Activated CD4-positive, alpha-beta T cell treated with anti-CD3 and anti-CD28 coated beads for 4 hours (primary cell): ENCODE measurements around the gene MFAP4.

Source experiments
- DNase-seq, 2 donors: peaks; one replicate each; pipeline ENCODE4 v3.0.0-alpha.2; 2020

Gene MFAP4

DNA sequence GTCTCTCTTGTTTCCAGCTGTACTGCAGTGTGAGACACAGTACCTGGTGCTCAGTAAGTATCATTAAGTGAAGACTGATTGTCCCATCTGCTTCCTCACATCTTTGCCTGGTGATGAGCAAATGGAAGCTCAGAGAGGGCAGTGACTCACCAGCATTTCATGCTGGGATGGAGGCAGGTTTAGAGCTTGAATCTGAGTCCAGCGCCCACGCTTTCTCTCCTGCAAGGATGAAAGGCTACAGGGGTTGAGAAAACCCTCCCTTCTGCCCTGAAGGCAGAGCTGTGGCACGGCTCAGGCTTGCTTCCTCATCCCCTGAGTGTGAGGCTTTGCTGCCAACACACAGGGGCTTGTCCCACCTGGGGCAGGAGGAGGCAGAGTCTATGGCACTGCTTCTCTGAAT lies 22.5 kb upstream of the MFAP4 start:
- peak in 1 of 2 donors; percentile 11 for DNase-seq

DNA sequence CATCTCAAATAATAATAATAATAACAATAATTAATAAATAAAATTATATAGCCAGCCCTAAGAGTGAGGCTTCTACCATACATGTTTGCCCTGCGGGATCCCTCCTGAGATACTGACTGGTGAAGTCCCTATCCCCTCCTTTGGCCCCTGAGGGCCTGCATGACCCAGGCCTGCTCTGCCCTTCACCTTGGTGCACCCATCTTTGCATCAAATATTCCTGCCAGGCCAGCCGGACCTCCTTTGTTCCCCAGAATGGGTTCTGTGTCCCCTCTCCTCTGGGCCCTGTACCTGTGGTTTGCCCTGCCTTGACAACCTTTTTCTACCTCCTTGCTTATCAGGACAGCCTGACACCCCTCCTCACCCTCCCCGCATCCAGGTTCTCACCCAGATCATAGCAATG lies 22.1 kb upstream of the MFAP4 start:
- DNase-seq: no peak

DNA sequence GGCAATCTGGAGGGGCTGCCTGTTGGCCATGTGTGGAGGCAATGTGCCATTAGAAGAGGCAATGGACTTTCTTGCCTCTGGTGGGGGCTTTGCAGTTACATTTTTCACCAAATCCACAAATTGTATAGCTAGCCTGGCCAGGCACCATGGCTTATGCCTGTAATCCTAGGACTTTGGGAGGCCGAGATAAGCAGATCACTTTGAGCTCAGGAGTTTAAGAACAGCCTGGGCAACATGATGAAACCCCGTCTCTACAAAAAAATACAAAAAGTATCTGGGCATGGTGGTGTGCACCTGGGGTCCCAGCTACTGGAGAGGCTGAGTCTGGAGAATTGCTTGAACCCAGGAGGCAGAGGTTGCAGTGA lies 21.3 kb upstream of the MFAP4 start:
- DNase-seq: no peak

DNA sequence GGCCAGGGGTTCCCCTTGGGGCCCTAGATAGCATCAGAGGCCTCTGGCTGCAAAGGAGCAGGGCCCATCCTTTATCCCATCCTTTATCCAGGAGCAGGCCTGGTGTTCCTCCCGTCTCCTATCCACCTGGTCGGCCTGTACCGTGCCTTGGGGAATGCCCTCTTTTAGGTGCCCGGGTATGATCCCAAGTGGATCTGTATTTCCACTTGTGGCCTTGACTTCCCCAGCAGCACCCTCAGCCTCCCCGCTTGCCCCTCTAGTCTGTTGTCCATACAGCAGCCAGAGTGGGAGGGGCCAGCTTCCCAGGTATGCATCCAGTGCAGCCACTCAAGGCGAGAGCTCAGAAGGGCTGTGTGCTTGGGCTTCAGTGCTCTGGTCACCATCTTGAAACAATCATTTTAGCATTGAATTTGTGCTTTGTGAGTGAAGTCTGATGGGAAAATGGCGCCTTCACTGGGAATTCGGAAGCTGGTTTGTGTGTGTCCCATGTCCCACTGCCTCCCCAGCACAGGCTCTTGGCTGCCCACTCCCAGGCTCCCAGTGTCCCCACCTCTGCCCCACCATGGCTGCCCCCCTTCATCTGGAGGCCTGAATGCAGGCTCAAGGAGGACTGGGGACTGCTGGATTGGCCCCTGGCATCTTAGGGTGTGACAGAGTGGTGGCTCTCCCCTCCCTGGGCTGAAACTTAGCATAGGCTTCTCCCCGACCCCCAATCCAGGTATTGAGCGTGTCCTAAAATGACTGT lies 20.8 kb upstream of the MFAP4 start:
- DNase-seq: no peak

DNA sequence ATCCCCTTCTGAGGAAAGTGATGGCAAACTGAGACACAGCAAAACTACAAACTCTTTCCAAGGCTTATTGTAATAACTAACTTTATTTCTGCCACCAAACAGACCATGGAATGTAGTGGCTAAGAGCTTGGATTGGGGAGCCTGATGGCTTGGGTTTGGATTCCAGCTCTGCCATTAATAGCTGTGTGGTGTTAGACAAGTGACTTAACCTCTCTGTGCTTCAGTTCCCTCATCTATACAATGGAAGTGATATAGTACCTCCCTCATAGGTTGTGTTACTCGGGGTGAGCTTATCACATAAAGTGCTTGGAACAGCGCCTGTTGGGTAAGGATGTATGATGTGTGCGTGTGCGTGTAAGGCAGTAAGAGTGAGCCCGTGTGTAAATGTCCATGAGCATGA lies 18.1 kb upstream of the MFAP4 start:
- no peak for DNase-seq

DNA sequence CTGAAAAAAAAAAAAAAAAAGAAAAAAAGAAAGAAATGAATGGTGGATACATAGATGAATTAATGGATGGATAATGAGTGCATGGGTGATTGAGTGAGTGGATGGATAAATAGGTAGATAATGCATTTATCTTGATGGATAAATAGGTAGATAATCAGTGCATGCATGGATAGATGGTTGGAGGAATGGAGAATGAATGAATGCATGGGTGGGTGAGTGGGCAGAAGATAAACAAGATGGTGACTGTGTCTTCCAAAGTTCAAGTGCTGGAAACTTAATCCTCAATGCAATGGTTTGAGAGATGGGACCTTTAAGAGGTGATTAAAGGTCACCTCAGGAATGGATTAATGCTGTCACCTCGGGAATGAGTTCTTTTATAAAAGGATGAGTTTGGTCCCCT lies 17.3 kb upstream of the MFAP4 start:
- DNase-seq: no peak

DNA sequence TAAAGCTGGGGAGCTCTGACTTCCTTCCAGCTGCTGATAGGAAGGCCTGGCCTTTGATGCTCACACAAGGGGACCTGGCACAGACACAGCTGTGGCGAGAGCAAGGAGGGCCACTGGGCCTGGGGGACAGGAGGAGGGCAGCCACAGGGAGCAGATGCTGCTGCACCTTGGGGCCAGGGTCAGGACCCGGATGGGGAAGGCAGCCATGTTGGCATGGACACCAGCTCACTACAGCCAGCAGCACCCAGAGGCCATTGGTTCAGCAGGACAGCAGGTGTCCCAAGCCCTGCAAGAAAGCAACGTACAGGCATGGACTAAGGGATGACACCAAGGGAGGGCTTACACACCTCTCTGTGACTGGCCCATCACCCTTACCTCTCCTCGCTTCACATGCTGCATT lies 16.0 kb upstream of the MFAP4 start:
- DNase-seq: no peak

DNA sequence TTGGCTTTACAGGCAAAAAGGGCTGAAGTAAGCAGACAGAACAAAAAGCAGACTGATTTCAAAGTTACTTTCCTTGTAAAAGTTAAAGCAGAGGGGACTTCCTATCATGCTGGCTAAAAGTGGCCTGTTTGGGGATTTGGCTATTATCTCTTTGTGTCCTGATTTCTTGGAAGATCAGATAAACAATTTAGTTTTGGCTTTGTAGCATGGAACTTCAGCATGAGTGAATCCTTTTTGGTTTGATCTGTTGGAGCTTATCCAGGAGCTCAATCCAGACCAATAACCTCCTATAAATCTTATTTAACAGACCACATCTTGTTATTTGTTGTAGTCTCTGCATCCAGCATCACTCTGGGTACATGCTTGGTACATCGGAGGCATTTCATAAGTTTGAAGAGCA lies 15.2 kb upstream of the MFAP4 start:
- DNase-seq: no peak

DNA sequence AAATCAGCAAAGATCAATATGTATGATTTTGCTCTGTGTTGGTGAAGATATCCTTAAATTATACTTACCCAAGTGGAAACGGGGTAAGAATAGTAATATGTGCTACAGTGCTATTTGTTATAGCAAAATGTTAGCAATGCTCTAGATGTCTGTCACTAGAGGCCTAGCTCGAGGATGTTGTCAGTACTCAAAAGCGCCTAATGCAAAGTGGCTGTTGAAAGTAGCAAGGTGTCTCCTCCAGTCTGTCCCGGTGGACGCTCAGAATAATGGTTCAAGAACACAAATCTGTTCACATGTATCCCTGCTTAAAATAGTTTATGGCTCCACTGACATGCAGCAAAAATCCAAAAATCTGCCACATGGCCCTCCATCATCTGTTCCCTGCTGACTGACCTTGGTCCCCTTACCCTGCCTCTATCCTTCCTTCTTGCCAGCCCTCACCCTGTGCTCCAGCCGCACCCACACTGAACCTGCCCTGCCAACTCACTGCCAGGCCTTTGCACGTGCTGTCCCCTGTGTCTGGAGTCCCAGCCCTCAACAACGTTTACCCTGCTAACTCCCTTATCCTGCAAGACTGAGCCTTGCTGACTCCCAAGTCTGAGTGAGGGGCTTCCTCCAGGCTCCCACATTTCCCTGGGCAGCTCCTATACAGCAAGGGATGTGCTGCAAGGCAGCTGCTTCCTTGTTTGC lies 14.5 kb upstream of the MFAP4 start:
- no peak for DNase-seq

DNA sequence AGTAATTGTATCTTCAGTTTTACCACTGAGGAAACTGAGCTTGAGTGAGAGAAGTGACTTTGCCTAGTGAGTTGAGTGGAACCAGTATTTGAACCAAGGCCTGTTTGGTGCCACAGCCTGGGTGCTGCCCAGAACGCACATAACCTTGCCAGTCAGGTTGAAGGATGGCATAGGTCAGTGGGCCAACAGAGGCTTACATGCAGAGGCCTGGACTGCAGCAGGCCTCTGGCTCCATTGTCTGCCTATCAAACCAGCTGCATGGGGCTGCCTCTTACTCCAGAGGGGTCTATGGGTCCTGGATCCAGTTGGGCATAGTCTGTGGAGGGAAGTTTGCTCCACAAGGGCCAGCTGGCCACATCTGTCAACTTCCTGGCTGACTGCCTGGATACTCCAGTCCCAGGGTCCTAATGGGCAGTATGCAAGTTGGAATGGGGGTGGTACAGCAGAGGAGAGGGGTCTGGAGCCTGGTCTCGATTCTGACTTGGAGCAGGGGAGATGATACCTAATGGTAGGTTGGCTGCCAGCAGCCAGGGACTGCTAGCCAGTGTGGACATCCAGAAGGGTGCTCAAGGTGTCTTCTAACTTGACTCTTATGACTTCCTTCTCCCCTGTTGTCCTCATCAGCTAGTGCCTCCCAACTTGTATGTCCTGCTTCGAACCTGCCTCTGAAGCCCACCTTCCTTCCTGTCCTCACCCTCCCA lies 12.9 kb upstream of the MFAP4 start:
- DNase-seq: no peak

DNA sequence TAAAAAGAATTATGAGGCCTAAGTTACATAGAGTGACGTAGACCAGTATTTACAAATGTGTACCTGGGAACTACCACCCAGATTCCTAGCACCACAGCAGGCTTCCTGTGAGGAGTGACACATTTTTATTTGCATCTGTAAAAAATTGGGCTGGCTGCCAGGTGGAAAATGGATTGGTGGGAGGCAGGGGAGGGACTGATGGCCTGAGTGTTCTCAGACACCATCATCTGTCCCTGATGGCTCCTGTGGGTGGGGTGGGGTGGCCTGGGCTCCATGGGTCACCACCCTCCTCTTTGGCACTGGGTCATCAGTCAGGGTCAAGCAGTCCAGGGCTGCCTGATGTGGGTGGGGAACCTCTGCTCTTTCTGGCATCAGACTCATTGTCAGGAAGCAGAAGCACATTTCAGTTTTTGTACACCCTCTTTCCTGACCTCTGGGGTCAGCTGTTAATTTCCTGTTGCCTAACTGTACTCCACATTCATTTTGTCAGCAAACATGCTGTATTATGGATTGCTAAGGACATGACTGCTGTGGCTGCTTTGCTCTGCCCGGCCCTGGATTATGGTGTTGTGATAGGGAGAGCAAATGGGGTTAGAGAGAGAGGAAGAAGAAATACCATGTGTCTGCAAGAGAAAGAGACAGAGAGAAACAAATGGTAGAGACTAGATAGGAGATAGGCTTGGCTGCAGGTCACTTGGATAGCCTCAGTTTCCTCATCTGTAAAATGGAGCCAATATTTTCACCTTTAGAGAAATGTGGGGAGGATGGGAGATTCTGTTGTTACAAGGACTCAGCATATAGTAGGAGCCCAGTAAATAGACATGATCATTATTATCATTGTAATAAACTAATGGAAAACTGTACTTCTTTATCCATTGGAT lies 11.6 kb upstream of the MFAP4 start:
- no peak for DNase-seq

DNA sequence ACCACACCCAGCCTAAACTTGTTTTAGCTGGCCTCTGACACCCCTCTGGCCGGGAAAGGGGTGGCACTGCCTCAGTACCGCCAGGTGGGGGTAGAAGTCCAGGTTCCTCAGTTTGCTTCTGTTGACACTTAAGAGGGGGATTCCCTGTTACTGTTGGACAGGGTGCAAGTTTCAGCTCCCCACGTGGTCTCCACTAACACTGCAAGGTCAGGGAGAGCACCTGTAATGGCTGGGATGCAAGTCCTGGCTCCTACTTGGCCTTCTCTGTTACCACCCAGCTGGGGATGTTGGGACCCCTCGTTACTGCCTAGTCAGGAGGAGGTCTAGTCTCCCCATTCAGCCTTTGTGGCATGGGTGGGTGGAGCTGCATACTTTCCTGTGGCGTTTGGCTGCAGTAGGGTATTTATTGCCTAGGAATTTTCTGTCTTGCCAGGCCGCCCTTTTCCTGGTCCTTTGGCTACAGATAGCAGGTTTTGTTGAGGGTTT lies 10.6 kb upstream of the MFAP4 start:
- DNase-seq: no peak

DNA sequence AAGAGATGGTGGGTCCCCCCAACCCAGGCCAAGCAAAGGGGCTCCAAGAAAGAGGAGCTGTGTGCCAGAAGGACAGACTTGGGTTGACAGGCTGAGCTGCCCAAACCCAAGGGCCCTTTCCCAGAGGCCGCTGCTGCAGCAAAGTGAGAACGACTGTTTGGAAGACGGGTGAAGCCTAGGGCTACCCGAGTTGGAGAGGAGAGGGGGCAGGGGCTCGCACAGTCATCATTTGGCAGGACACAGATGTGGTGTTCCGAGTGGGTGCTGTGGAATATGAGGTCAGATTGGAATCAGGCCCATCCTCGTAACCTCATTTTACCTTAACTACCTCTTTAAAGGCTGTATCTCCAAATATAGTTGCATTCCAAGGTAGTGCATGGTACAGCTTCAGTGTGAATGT lies 5.3 kb upstream of the MFAP4 start:
- no peak for DNase-seq

DNA sequence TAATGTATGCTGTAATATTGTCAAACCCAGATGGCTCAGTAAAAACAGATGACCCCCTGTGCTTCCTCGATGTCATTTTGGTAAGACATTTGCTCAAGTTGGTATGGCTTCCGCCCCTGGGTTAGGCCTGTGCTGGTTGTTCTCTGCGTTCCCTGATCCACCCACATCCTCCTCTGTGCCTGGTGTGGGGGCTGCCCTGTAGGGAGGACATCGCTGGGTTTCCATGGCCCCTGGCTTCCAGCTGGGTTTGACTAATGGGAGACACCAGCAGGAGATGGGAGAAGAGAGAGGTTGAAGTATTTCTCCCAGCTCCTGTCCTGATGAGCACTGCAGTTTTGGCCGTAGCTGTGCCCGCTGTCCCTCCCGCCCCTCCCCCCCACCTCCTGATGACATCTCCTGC lies 4.4 kb upstream of the MFAP4 start:
- no peak for DNase-seq

DNA sequence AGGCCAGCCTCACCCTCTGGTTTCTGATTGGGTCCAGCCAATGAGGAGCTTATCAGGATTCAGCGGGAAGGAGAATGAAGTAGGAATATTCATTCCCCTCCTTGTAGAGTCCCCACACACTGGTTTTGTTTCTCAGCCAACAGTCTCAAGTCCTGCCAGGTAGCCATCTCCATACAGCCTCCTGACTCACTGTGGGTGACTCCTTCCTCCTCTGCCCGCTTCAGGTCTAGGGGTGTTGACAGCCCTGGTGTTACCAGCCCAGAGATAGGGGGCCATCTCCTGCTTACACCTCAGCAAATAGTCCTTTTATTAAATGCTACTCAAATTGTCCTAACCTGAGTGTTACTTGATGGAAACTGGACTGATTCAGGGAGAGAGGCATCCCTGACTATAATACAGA lies 4.0 kb upstream of the MFAP4 start:
- no peak for DNase-seq

DNA sequence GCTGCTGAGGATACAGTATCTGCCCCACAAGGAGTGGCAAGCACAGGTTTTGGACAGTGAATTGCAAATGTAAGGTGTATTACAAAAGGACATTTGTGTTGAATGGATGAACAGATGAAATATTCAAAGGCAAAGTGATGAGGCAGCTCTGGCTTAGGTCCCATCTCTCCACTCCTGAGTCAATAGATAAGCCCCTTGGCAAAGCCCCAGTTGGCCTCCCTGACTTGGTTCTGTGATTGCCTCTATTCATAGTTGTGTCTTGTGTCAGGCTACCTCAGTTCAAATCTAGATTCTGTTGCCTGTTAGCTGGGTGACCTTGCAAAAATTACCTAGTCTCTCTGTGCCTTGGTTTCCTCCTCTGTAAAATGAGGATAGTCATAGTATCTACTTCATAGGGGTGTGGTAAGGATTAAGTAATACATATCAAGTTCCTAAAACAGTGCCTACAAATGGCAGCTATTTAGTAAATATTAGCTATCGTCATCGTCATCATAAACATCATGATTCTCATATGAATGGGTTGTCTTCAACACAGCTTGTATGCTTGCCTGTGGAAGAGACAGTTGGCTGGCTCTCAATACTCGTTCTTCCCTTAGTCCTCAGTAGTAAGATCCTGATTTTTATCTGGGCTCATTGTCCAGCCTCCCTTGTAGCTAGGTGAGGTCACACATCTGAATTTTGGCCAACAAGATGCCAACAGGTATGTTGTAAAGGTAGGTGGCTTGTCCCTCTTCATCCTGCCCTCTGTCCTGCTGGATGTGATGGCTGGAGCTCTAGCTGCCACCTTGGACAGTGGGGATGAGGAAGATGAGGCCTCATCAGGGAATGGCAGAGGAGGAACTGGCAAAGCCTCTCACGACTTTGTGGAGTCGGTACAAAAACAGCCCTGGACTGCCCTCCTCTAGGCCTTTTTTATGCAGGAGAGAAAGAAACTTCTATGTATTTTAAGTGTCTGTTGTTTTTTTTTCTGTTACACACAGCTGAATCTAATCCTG lies 2.1 kb upstream of the MFAP4 start:
- DNase-seq: no peak

DNA sequence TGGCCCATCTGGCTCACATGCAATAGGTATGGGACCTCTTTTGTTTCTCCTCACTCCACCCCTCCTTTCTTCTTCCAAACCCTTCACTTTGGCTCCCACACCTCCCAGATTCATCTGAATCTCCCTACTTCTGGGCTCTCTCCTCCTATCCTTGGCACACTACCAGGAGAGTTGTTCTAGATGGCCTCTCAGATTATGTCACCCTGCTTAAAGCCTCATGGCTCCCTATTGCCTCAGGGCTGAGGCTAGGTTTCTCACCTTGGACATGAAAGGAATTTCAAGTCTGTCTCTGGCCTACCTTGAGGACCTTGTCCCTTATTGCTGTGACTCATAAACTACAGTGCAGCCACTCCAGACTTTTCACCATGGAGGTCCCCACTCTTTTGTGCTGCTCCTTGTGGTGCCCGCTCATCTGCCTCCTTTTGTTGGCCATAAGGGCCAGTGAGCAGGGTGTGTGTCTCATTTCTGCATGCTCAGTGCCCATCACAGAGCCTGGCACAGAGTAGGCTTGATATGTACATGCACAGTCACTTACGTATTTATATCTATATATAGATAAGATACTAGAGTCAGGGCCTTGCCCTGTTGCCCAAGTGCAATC lies 1.0 kb upstream of the MFAP4 start:
- DNase-seq: no peak

DNA sequence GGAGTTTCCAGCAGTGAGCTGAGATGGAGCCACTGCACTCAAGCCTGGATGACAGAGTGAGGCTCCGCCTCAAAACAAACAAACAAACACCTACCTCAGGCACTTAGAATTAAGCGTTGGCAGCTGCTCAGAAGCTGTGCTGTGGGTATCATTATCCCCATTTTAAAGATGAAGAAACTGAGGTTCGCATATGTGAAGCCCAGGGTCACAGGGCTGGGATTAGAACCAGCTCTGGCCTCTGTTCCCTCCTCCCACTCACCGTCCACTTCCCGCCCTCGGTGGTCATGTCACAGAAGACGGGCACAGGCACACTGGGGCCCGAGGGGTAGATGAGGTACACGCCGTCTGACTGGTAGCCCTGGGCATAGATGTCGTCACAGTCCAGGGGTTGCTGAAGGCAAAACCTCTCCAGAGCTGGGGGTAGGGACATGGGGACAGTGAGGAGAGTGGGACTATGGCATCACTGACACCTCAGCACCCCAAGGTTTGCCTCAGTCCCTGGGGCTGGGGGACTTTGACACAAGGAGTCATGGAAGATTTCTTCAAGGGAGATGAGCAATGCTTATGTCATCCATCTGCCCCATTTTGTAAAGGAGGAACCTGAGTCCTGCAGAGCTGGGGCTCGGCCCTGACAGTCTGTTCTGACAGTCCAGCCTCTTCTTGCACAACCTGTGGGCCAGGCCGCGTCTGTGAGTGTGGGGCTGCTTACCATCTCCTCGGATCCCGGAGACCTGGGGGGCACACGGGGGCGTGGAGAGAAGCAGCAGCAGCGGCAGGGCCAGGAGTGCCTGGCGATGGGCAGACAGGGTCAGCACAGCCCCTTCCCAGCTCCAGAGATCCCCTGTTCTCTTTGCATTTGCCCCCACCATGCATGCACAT lies 700 bp downstream of the MFAP4 start:
- no peak for DNase-seq

DNA sequence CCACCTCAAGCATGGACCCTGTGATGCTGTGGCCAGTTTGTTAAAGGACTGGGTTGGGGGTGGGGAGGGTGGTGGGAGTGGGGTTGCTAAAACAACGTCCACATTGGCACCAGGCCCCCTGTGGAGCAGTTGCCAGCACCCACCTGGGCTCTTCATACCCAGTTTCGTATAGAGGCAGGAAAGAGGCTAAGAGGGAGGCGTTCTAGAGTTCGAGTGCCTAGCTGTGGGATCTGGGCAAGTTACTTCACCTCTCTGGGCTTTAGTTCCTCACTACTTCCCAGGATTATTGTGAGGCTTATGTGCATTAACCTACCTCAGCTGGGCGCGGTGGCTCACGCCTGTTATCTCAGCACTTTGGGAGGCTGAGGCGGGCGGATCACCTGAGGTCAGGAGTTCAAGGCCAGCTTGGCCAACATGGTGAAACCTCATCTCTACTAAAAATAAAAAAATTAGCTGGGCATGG lies 1.4 kb downstream of the MFAP4 start:
- no peak for DNase-seq

DNA sequence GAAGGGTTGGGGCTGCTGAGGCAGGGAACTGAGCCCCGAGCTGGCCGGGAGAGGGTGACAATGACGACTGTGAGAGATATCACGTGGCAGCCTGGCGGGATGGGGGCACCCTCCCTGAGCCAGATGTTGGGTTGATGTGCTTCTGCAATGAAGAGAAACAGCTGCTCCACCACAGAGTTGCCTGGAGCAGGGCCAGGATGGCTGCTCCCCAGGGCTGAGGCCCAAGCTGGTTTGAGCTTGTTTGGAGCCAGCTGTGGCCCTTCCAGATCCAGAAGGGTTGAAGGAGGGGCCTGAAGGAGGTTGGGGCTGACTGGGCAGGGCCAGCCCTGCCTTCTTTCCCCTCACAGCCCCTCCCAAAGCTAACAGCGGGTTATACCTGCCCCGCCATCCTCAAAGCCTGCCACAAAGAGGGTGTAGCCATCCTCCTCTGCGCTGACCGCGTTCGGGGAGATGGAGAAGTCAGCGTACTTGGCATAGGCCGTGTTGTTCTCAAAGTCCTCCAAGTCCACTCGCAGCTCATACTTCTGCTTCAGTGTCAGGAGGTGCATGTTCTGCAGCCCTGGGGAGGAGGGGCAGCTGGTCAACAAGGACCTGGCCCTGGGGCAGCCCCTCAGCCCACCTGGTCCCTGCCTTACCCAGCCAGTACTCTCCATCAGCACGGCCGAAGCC lies 2.1 kb downstream of the MFAP4 start:
- no peak for DNase-seq
